Testis (tissue), 3 donors: ENCODE measurements around the gene DEFB110. TPM values are rescaled to one million over a fixed set of nuclear protein-coding genes. Genes with fewer than 3 reads are reported as not detected.

ENCODE experiments used
- DNase-seq: peaks from one replicate; pipeline ENCODE4 v3.0.0-alpha.2; 2019
- H3K27ac ChIP-seq, 2 donors: fragments of 200-600 bp; sonication (generic); one replicate each; pipeline ENCODE4 v1.5.1; 2019
- H3K27me3 ChIP-seq: fragments of 200-600 bp; sonication (generic); one replicate; pipeline ENCODE4 v1.5.1; 2019
- H3K36me3 ChIP-seq: fragments of 200-600 bp; sonication (generic); one replicate; pipeline ENCODE4 v1.5.1; 2017; ENCODE audit warnings: low read depth; ENCODE audit errors: missing control alignments
- H3K4me1 ChIP-seq: fragments of 200-600 bp; sonication (generic); one replicate; pipeline ENCODE4 v1.5.1; 2019
- H3K4me3 ChIP-seq, 2 donors: fragments of 200-600 bp; sonication (generic); one replicate each; pipeline ENCODE4 v1.5.1; 2017 to 2019
- H3K9me3 ChIP-seq: fragments of 200-600 bp; sonication (generic); one replicate; pipeline ENCODE4 v1.5.1; 2017
- POLR2A ChIP-seq: fragments of 450-650 bp; IDR thresholded peaks from one replicate; pipeline ENCODE4 v1.6.1; 2017; ENCODE audit warnings: antibody characterized with exemption, mild to moderate bottlenecking, moderate library complexity
- WGBS, 2 donors: methylation state at CpG; one replicate each; pipeline ENCODE4 v1.1.5; 2018; 5-methylcytosine and 5-hydroxymethylcytosine counted together
- intact Hi-C: fragments of 100-400 bp; cut with DNase I; formaldehyde crosslinking; loops from one replicate; pipeline ENCODE4 v1.15.1; 2023; ENCODE audit warnings: low total_unique reads
- polyA plus RNA-seq: library from polyadenylated mRNA; stranded (reverse); fragments of 350-450 nt; fragmentation: Illumina TruSeq; extraction: RNeasy Lipid Tissue Mini Kit (QIAGEN cat#74804); gene quantifications from one replicate; pipeline ENCODE4 v1.2.3, GENCODE V29; 2014; ENCODE audit warnings: low read depth, low replicate concordance; ENCODE audit not compliant: insufficient read depth
- total RNA-seq, 2 donors: library from RNA; depleted of rRNA; stranded (reverse); fragments of >200 nt; gene quantifications; one replicate each; pipeline ENCODE4 v1.2.3, GENCODE V29; 2016
- TF ChIP-seq, protein P1 (sequence below), 3 experiments: fragments of 450-650 bp in 2 of 3; fragments of 200-600 bp in 1 of 3; sonication (generic) in 1 of 3; IDR thresholded peaks; one replicate each; pipeline ENCODE4 v1.5.1; 2016 to 2019; ENCODE audit warnings: antibody characterized with exemption in 3 of 3, mild to moderate bottlenecking in 2 of 3, moderate library complexity in 1 of 3

The DEFB110 gene
- total and polyA plus RNA-seq, 3 donors from 2014 or later: not detected

DNA sequence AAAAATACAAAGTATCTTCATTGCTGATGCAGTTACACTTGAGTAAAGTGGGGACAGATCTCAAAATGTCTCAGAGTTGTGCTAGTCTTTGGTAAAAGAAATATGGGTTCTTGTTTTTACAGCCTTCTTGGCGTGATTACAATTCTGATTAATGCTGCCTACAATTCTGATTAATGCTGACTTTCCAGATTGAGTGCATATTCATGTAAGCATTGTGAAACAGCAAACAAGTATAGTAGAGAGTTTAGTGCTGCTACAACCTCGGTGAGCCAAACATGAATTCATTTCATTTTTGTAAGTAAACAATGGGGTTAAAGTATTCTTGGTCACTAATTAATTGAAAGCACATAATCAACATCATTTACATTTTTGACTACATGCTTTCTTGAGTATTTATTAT, 52.2 kb downstream of the DEFB110 start, which contains the start of gene DEFB113:
Gene DEFB113, minus strand, starts transcription at position 21 of the 400 bp plus-strand sequence. Its CDS starts 0 bp downstream, at position 21.
- intact Hi-C loops: no loop called here
- TF ChIP-seq, protein P1, sequence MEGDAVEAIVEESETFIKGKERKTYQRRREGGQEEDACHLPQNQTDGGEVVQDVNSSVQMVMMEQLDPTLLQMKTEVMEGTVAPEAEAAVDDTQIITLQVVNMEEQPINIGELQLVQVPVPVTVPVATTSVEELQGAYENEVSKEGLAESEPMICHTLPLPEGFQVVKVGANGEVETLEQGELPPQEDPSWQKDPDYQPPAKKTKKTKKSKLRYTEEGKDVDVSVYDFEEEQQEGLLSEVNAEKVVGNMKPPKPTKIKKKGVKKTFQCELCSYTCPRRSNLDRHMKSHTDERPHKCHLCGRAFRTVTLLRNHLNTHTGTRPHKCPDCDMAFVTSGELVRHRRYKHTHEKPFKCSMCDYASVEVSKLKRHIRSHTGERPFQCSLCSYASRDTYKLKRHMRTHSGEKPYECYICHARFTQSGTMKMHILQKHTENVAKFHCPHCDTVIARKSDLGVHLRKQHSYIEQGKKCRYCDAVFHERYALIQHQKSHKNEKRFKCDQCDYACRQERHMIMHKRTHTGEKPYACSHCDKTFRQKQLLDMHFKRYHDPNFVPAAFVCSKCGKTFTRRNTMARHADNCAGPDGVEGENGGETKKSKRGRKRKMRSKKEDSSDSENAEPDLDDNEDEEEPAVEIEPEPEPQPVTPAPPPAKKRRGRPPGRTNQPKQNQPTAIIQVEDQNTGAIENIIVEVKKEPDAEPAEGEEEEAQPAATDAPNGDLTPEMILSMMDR (IDR thresholded peaks at IDR 0.05): no peak
- no peak for TF ChIP-seq POLR2A
- no peaks in the 10 kb centered on the region for H3K36me3 ChIP-seq
- no peaks in the 10 kb centered on the region for H3K9me3 ChIP-seq
- H3K27me3 ChIP-seq: no peaks in the 10 kb centered on the region
- 68 to 78% methylated on average over 2 of the region's 2 CpGs for WGBS, 2 donors
- no peak within 1 kb of the TSS for H3K4me3 ChIP-seq
- DNase-seq: no peak
- H3K4me1 ChIP-seq: no peaks in the 10 kb centered on the region
- no peak within 1 kb of the TSS for H3K27ac ChIP-seq

Other genes with a start within 250 kb of the DEFB110 start
- gene PGK2, start 234.7 kb downstream of the DEFB110 start, total RNA-seq: 100 to 1,000 TPM in 1 of 2 donors, 10 to 100 TPM in 1; 73.8 to 207 TPM
- 364 TPM for gene PGK2, start 234.7 kb downstream of the DEFB110 start, polyA plus RNA-seq
- gene CRISP1, start 155.5 kb downstream of the DEFB110 start, total RNA-seq: under 1 TPM; 0.19 to 0.55 TPM
- 3.8 TPM for gene CRISP1, start 155.5 kb downstream of the DEFB110 start, polyA plus RNA-seq
- not detected for gene DEFB114, start 57.8 kb downstream of the DEFB110 start, total RNA-seq
- gene DEFB114, start 57.8 kb downstream of the DEFB110 start, polyA plus RNA-seq: not detected
- gene DEFB113, start 52.4 kb downstream of the DEFB110 start, total RNA-seq: not detected
- not detected for gene DEFB113, start 52.4 kb downstream of the DEFB110 start, polyA plus RNA-seq
- not detected for gene DEFB112, start 27.9 kb upstream of the DEFB110 start, total RNA-seq
- not detected for gene DEFB112, start 27.9 kb upstream of the DEFB110 start, polyA plus RNA-seq